Naive thymus-derived CD4-positive, alpha-beta T cell (primary cell): ENCODE results near the gene CLNS1A. TPM values are rescaled to one million over a fixed set of nuclear protein-coding genes. Genes with fewer than 3 reads are reported as not detected.

Experiments
- ATAC-seq: fragments of 150-1000 bp; cut with Tn5 transposase; 2 replicates; pipeline ENCODE4 v1.10.0; 2021; ENCODE audit warnings: mild to moderate bottlenecking, moderate library complexity
- CTCF ChIA-PET: fragments of 350-600 bp; sonication (Branson Sonifier 250); formaldehyde crosslinking; loops from one replicate; lab custom pipeline; 2021; ENCODE audit warnings: antibody characterized with exemption; lab: Charles Lee
- POLR2A ChIA-PET: fragments of 350-600 bp; sonication (Branson Sonifier 250); formaldehyde crosslinking; loops from one replicate; lab custom pipeline; 2021; ENCODE audit warnings: antibody characterized with exemption, inconsistent platforms; lab: Charles Lee
- DNase-seq, 9 donors: peaks; one replicate each; pipeline versions ENCODE4 v3.0.0 to v3.0.0-alpha.2; 2020 to 2022; ENCODE audit warnings: mixed read lengths in 1 of 9
- H3K27ac ChIP-seq: one replicate; pipeline ENCODE4 v1.7.0; 2013; ENCODE audit warnings: mild to moderate bottlenecking, low read depth, low read length, moderate library complexity
- H3K27me3 ChIP-seq, 2 donors: one replicate each; pipeline ENCODE4 v1.7.0; 2013; ENCODE audit warnings: low read length in 2 of 2, mild to moderate bottlenecking in 2 of 2, moderate library complexity in 2 of 2; ENCODE audit not compliant: control insufficient read depth in 2 of 2, insufficient read depth in 2 of 2
- H3K36me3 ChIP-seq, 3 experiments: 1 replicate in 2 of 3; 2 replicates in 1 of 3; pipeline ENCODE4 v1.7.0; 2013; ENCODE audit warnings: low read length in 3 of 3, mild to moderate bottlenecking in 3 of 3, moderate library complexity in 1 of 3; ENCODE audit not compliant: insufficient read depth in 3 of 3, control insufficient read depth in 2 of 3
- H3K4me1 ChIP-seq, 2 donors: one replicate each; pipeline ENCODE4 v1.7.0; 2013; ENCODE audit warnings: low read length in 2 of 2, mild to moderate bottlenecking in 2 of 2, moderate library complexity in 1 of 2; ENCODE audit not compliant: control insufficient read depth in 2 of 2, insufficient read depth in 2 of 2
- H3K4me3 ChIP-seq: 2 replicates; pipeline ENCODE4 v1.7.0; 2013; ENCODE audit warnings: mild to moderate bottlenecking, low read length
- H3K9me3 ChIP-seq, 3 experiments: 1 replicate in 2 of 3; 2 replicates in 1 of 3; pipeline ENCODE4 v1.7.0; 2013; ENCODE audit warnings: low read length in 3 of 3; ENCODE audit not compliant: control insufficient read depth in 2 of 3
- H3K27ac Mint-ChIP-seq, 9 donors: one replicate each; pipeline ENCODE4 v1.8.0; 2020 to 2022; ENCODE audit warnings: mixed read lengths in 9 of 9, mild to moderate bottlenecking in 8 of 9, moderate library complexity in 5 of 9, inconsistent platforms in 2 of 9
- H3K27me3 Mint-ChIP-seq, 5 donors: one replicate each; pipeline ENCODE4 v1.8.0; 2021 to 2022; ENCODE audit warnings: mixed read lengths in 5 of 5, mild to moderate bottlenecking in 1 of 5
- H3K36me3 Mint-ChIP-seq, 5 donors: one replicate each; pipeline ENCODE4 v1.8.0; 2020 to 2022; ENCODE audit warnings: mixed read lengths in 5 of 5, mild to moderate bottlenecking in 3 of 5, inconsistent platforms in 1 of 5
- H3K4me1 Mint-ChIP-seq, 7 donors: one replicate each; pipeline ENCODE4 v1.8.0; 2020 to 2022; ENCODE audit warnings: mixed read lengths in 7 of 7, mild to moderate bottlenecking in 3 of 7, inconsistent platforms in 1 of 7
- H3K4me3 Mint-ChIP-seq, 10 donors: one replicate each; pipeline ENCODE4 v1.8.0; 2020 to 2022; ENCODE audit warnings: mild to moderate bottlenecking in 10 of 10, mixed read lengths in 10 of 10, moderate library complexity in 6 of 10, inconsistent platforms in 2 of 10
- H3K9me3 Mint-ChIP-seq, 11 donors: one replicate each; pipeline ENCODE4 v1.8.0; 2020 to 2022; ENCODE audit warnings: mixed read lengths in 11 of 11, mild to moderate bottlenecking in 4 of 11, inconsistent platforms in 1 of 11, moderate library complexity in 1 of 11
- intact Hi-C, 2 donors: fragments of 100-400 bp; cut with micrococcal nuclease; formaldehyde crosslinking; loops; one replicate each; pipeline ENCODE4 v1.15.1; 2023
- polyA plus RNA-seq, 2 donors: library from polyadenylated mRNA; unstranded; fragments of 300-500 nt; fragmentation: Illumina TruSeq; gene quantifications; one replicate each; pipeline ENCODE4 v1.2.3, GENCODE V29; 2021
- total RNA-seq, 6 experiments: library from RNA in 5 of 6; stranded (reverse) in 5 of 6; gene quantifications; 1 replicate in 5 of 6; 2 replicates in 1 of 6; pipeline ENCODE4 v1.2.3 and lab custom pipeline; 2021 to 2026

CLNS1A gene
- total and polyA plus RNA-seq, 7 experiments from 2014 or later = 82.2 to 149 (median 135) TPM

GRCh38 chr11:77630157-77630710 is 7.4 kb downstream of the CLNS1A start:
- Mint-ChIP-seq H3K9me3 (no peaks in the 10 kb centered on the region), H3K27me3 (no peaks in the 10 kb centered on the region), H3K4me3 (peak overlapping the region in 2 of 10 donors; percentile 2 to 36), H3K27ac (peak overlapping the region in 3 of 9 donors; percentile 27 to 47 (median 35)), H3K36me3 (peaks cover 0 to 20% (median 8%) of the 10 kb centered on the region in 5 donors), H3K4me1 (peaks cover 21 to 41% (median 35%) of the 10 kb centered on the region in 7 donors)
- ChIA-PET CTCF (interaction anchor here (0.6 to 1.2 kb wide), 3 partner anchors 12 to 91 kb away, joined by 3 to 5 read pairs (median 3); no protein-coding TSS in a partner anchor), POLR2A (interaction anchor here (0.6 kb wide), 1 partner anchor 46 kb away, joined by 3 read pairs; no protein-coding TSS in a partner anchor)
- Histone ChIP-seq H3K4me1 (peaks cover 0 to 5% of the 10 kb centered on the region in 2 donors), H3K9me3 (no peaks in the 10 kb centered on the region), H3K27ac (no peak overlapping the region), H3K27me3 (no peaks in the 10 kb centered on the region), H3K36me3 (peaks cover 0 to 32% (median 3%) of the 10 kb centered on the region in 3 experiments), H3K4me3 (no peak overlapping the region)
- ATAC-seq (no peak), DNase-seq (no peak)
- intact Hi-C loops = no loop called here

GRCh38 chr11:77619576-77620198 is 17.9 kb downstream of the CLNS1A start:
- Histone ChIP-seq H3K4me1 (no peaks in the 10 kb centered on the region), H3K4me3 (no peak overlapping the region), H3K9me3 (no peaks in the 10 kb centered on the region), H3K27ac (no peak overlapping the region), H3K36me3 (peaks cover 13 to 60% (median 23%) of the 10 kb centered on the region in 3 experiments), H3K27me3 (no peaks in the 10 kb centered on the region)
- no peaks in the 10 kb centered on the region for H3K9me3 Mint-ChIP-seq
- ChIA-PET POLR2A (interaction anchor here (1.3 kb wide), 1 partner anchor 14 kb away, joined by 3 read pairs; no protein-coding TSS in a partner anchor), CTCF (interaction anchor here (1.0 to 3.0 kb wide), 6 partner anchors 9 to 493 kb away, joined by 3 to 11 read pairs (median 4); no protein-coding TSS in a partner anchor)
- peak; percentile 57 for ATAC-seq
- no peaks in the 10 kb centered on the region for H3K27me3 Mint-ChIP-seq
- DNase-seq = peak in 7 of 9 donors; percentile 18 to 51 (median 41)
- intact Hi-C loops = loop anchor here (1.0 to 5.0 kb wide), 4 partner anchors 147 to 573 kb away; partner anchors contain the start of genes MYO7A (in 1 of the 2) and PAK1 (in 1 of the 2)
- H3K4me1 Mint-ChIP-seq = peaks cover 0 to 2% (median 0%) of the 10 kb centered on the region in 7 donors
- peaks cover 0 to 59% (median 31%) of the 10 kb centered on the region in 5 donors for H3K36me3 Mint-ChIP-seq
- H3K27ac Mint-ChIP-seq = peak overlapping the region in 1 of 9 donors; percentile 75
- no peak overlapping the region for H3K4me3 Mint-ChIP-seq

DNA sequence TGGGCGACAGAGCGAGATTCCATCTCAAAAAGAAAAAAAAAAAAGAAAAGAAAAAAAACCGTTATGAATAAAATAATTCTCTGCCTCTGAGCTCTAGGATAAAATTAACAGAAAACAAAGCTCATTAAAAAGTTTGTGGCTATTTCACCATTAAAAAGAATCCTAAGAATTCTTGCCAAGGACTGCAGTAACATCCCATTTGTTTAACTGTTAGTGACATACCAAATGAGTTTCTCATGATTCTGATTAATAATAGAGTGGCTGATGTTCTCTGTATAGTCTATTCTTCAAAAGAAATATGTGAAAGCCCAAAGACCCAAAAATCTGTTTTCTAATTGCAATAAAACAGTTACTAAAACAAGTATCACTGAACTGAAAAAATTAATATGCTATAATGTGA is 19.7 kb downstream of the CLNS1A start:
- no peak overlapping the region for H3K27ac Mint-ChIP-seq
- POLR2A ChIA-PET = no interaction called here
- peaks cover 9 to 44% (median 19%) of the 10 kb centered on the region in 3 experiments for H3K36me3 ChIP-seq

DNA sequence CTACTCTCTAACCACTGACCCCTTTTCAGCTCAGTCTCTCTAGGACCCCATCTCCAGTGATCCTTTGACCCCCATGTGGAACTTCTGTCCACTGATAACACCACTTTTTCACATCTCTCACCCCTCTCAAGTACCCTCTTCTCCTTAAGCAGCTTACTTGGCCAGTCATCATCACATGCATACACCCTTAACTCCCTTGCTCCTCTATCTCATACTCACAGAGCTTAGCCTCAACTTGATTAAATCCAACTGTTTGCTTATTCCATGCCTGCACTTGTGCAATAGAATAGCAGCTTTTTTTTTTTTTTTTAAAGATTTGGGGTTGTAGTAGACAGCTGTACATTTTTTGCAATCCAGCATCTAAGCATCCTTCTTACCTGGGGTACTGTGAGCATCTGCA is 25.7 kb downstream of the CLNS1A start:
- H3K36me3 ChIP-seq = peaks cover 0 to 54% (median 15%) of the 10 kb centered on the region in 3 experiments
- ATAC-seq = no peak
- CTCF ChIA-PET = no interaction called here

More for the DNA sequence above, 19.7 kb downstream of the CLNS1A start:
- no peak overlapping the region for H3K27ac ChIP-seq
- CTCF ChIA-PET = interaction anchor here (0.6 to 3.0 kb wide), 3 partner anchors 12 to 491 kb away, joined by 3 to 11 read pairs (median 5); no protein-coding TSS in a partner anchor
- ATAC-seq (no peak), DNase-seq (no peak)
- Mint-ChIP-seq H3K4me3 (no peak overlapping the region), H3K9me3 (no peaks in the 10 kb centered on the region), H3K36me3 (peaks cover 0 to 56% (median 33%) of the 10 kb centered on the region in 5 donors), H3K4me1 (peaks cover 0 to 2% (median 0%) of the 10 kb centered on the region in 7 donors), H3K27me3 (no peaks in the 10 kb centered on the region)
- H3K27me3 ChIP-seq = no peaks in the 10 kb centered on the region
- intact Hi-C loops = loop anchor here (2.0 to 5.0 kb wide), 3 partner anchors 146 to 571 kb away; partner anchors contain the start of genes MYO7A (in 1 of the 2) and PAK1 (in 1 of the 2)
- no peaks in the 10 kb centered on the region for H3K9me3 ChIP-seq
- no peak overlapping the region for H3K4me3 ChIP-seq
- no peaks in the 10 kb centered on the region for H3K4me1 ChIP-seq

DNA sequence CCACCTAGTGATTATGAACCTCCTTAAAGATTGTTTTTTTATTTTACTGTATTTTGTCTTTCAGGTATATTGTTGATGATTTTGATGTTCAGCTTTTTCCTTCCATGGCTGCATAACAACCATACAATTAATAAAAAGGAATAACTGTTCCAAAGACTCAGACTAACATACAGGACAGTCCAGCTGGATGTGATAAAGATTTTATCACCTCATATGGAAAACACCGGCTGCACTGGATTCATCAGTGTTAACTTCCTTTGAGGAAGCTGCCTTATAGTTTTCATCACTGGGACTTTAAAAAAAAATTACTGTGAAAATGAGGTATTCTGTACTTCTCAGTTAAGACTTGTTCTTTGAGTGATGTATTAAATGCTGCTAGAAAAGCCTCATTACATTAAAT is 28.4 kb downstream of the CLNS1A start:
- Mint-ChIP-seq H3K4me3 (no peak overlapping the region), H3K9me3 (no peaks in the 10 kb centered on the region), H3K27me3 (no peaks in the 10 kb centered on the region), H3K4me1 (no peaks in the 10 kb centered on the region), H3K27ac (no peak overlapping the region), H3K36me3 (peaks cover 7 to 26% (median 18%) of the 10 kb centered on the region in 5 donors)
- Histone ChIP-seq H3K4me3 (no peak overlapping the region), H3K27me3 (no peaks in the 10 kb centered on the region), H3K9me3 (no peaks in the 10 kb centered on the region), H3K36me3 (peaks cover 0 to 42% (median 6%) of the 10 kb centered on the region in 3 experiments), H3K27ac (no peak overlapping the region), H3K4me1 (no peaks in the 10 kb centered on the region)
- ATAC-seq (no peak), DNase-seq (no peak)
- intact Hi-C loops = no loop called here
- ChIA-PET CTCF (no interaction called here), POLR2A (no interaction called here)

More for the DNA sequence above, 25.7 kb downstream of the CLNS1A start:
- Mint-ChIP-seq H3K4me3 (no peak overlapping the region), H3K4me1 (no peaks in the 10 kb centered on the region), H3K36me3 (peaks cover 7 to 38% (median 30%) of the 10 kb centered on the region in 5 donors), H3K27ac (peak overlapping the region in 3 of 9 donors; percentile 3 to 11 (median 6)), H3K27me3 (no peaks in the 10 kb centered on the region), H3K9me3 (no peaks in the 10 kb centered on the region)
- intact Hi-C loops = no loop called here
- Histone ChIP-seq H3K4me3 (no peak overlapping the region), H3K27me3 (no peaks in the 10 kb centered on the region), H3K4me1 (no peaks in the 10 kb centered on the region), H3K9me3 (no peaks in the 10 kb centered on the region), H3K27ac (no peak overlapping the region)
- POLR2A ChIA-PET = no interaction called here
- no peak for DNase-seq

DNA sequence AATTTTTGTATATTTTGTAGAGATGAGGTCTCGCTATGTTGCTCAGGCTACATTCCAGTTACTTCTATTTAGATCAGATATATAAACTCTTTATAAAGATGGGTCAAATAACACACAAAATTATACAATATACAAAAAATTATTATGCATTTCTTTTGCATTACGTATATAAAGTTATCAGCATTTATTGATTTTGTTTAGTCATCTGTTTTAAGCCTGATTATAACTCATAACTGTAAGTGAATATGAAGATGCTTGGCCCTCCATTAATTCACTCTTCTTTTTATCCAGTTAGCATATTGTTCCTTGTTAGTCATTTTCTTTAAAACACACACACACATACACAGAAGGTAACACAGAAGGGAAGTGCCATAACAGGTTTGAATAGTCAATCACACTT is 33.3 kb downstream of the CLNS1A start:
- POLR2A ChIA-PET = no interaction called here
- H3K36me3 ChIP-seq = peaks cover 0 to 18% (median 0%) of the 10 kb centered on the region in 3 experiments
- Mint-ChIP-seq H3K4me3 (no peak overlapping the region), H3K36me3 (peaks cover 0 to 14% (median 4%) of the 10 kb centered on the region in 5 donors), H3K27me3 (no peaks in the 10 kb centered on the region), H3K9me3 (no peaks in the 10 kb centered on the region), H3K27ac (peak overlapping the region in 1 of 9 donors; percentile 43), H3K4me1 (peaks cover 0 to 1% (median 0%) of the 10 kb centered on the region in 7 donors)
- H3K9me3 ChIP-seq = no peaks in the 10 kb centered on the region
- no peak overlapping the region for H3K27ac ChIP-seq
- intact Hi-C loops = no loop called here
- no peak for DNase-seq
- no peak overlapping the region for H3K4me3 ChIP-seq
- CTCF ChIA-PET = no interaction called here
- no peaks in the 10 kb centered on the region for H3K4me1 ChIP-seq
- no peak for ATAC-seq
- no peaks in the 10 kb centered on the region for H3K27me3 ChIP-seq
